Ishikawa (cell line): ENCODE measurements around the gene RYR2.

Experiments used
- CEBPB ChIP-seq: IDR thresholded peaks from 2 replicates; pipeline ENCODE4 v1.6.1; 2012
- CREB1 ChIP-seq: IDR thresholded peaks from 2 replicates; pipeline ENCODE4 v1.6.1; 2012; ENCODE audit warnings: low read depth
- EGR1 ChIP-seq: IDR thresholded peaks from 2 replicates; pipeline ENCODE4 v1.6.1; 2012
- EP300 ChIP-seq: IDR thresholded peaks from 2 replicates; pipeline ENCODE4 v1.6.1; 2012; ENCODE audit warnings: borderline replicate concordance
- FOXM1 ChIP-seq: IDR thresholded peaks from 2 replicates; pipeline ENCODE4 v1.6.1; 2012; ENCODE audit warnings: low read depth, borderline replicate concordance
- MAX ChIP-seq: IDR thresholded peaks from 2 replicates; pipeline ENCODE4 v1.6.1; 2012
- NFIC ChIP-seq: IDR thresholded peaks from 2 replicates; pipeline ENCODE4 v1.6.1; 2012
- RAD21 ChIP-seq: IDR thresholded peaks from 2 replicates; pipeline ENCODE4 v1.6.1; 2012; ENCODE audit warnings: low read depth
- REST ChIP-seq: IDR thresholded peaks from 2 replicates; pipeline ENCODE4 v1.6.1; 2012; ENCODE audit warnings: low read depth, mild to moderate bottlenecking
- TAF1 ChIP-seq: IDR thresholded peaks from 2 replicates; pipeline ENCODE4 v1.6.1; 2012; ENCODE audit warnings: low read depth, mild to moderate bottlenecking
- TCF12 ChIP-seq: IDR thresholded peaks from 2 replicates; pipeline ENCODE4 v1.6.1; 2012; ENCODE audit warnings: low read depth
- TEAD4 ChIP-seq: IDR thresholded peaks from 2 replicates; pipeline ENCODE4 v1.6.1; 2012
- USF1 ChIP-seq: IDR thresholded peaks from 2 replicates; pipeline ENCODE4 v1.6.1; 2012
- YY1 ChIP-seq: IDR thresholded peaks from 2 replicates; pipeline ENCODE4 v1.6.1; 2012; ENCODE audit warnings: low read depth
- ZBTB7A ChIP-seq: IDR thresholded peaks from 2 replicates; pipeline ENCODE4 v1.6.1; 2012; ENCODE audit warnings: low read depth

The RYR2 gene

GRCh38 chr1:237180256-237180655 is 138.3 kb downstream of the RYR2 start:
- TF ChIP-seq CEBPB = no peak
- TF ChIP-seq TCF12 = no peak
- no peak for TF ChIP-seq ZBTB7A
- no peak for TF ChIP-seq EGR1
- TF ChIP-seq NFIC = no peak
- no peak for TF ChIP-seq RAD21
- no peak for TF ChIP-seq YY1
- TF ChIP-seq USF1 = no peak
- no peak for TF ChIP-seq REST
- TF ChIP-seq FOXM1 = no peak
- no peak for TF ChIP-seq MAX
- TF ChIP-seq TAF1 = no peak
- no peak for TF ChIP-seq CREB1
- no peak for TF ChIP-seq TEAD4
- no peak for TF ChIP-seq EP300

GRCh38 chr1:237181743-237182317 is 139.8 kb downstream of the RYR2 start:
- no peak for TF ChIP-seq NFIC
- TF ChIP-seq CEBPB = no peak
- TF ChIP-seq EP300 = no peak
- TF ChIP-seq CREB1 = no peak
- no peak for TF ChIP-seq REST
- TF ChIP-seq ZBTB7A = no peak
- TF ChIP-seq MAX = no peak
- no peak for TF ChIP-seq RAD21
- TF ChIP-seq USF1 = no peak
- TF ChIP-seq TEAD4 = no peak
- TF ChIP-seq EGR1 = no peak
- no peak for TF ChIP-seq TAF1
- no peak for TF ChIP-seq TCF12
- TF ChIP-seq FOXM1 = no peak
- no peak for TF ChIP-seq YY1

- TF ChIP-seq ZBTB7A (no peak), CREB1 (no peak), NFIC (no peak), EGR1 (no peak), CEBPB (no peak), TCF12 (no peak), TAF1 (no peak), YY1 (no peak), RAD21 (no peak), USF1 (no peak), MAX (no peak), REST (no peak), TEAD4 (no peak), EP300 (no peak), FOXM1 (no peak)
Observed at GRCh38 chr1:237183963-237184540, 142.1 kb downstream of the RYR2 start.
